Measurements from ENCODE around the gene ATP2B2. TPM values are rescaled to one million over a fixed set of nuclear protein-coding genes. Genes with fewer than 3 reads are reported as not detected.

ATP2B2 gene
- total and polyA plus RNA-seq, 2 of the 8 experiments (the other 6 are each of a cell fraction or from before 2014, with no cell fraction given), result 0.14 to 1.2 TPM

GRCh38 chr3:10426346-10427220 lies 78.8 kb downstream of the ATP2B2 start:
- POLR2A ChIA-PET (ENCODE audit: partially characterized antibody), result interaction anchor here (0.9 kb wide), 1 partner anchor 9 kb away, joined by 3 read pairs; no protein-coding TSS in a partner anchor
- TF ChIP-seq FOSL1 (IDR thresholded peaks at IDR 0.05; ENCODE audit: insufficient read depth, low read depth, low read length), result no peak
- no peak for TF ChIP-seq KDM4A (IDR thresholded peaks at IDR 0.05; ENCODE audit: low read depth, low read length, severe bottlenecking)
- no peak for TF ChIP-seq SAP30 (IDR thresholded peaks at IDR 0.05; ENCODE audit: insufficient read depth, insufficient replicate concordance, low read length)
- TF ChIP-seq HDAC2 (IDR thresholded peaks at IDR 0.05; ENCODE audit: borderline replicate concordance in 1 of 2, low read depth in 2 of 2, low read length in 2 of 2), result no peak
- TF ChIP-seq BCL11A (IDR thresholded peaks at IDR 0.05; ENCODE audit: low read depth in 2 of 2, low read length in 2 of 2), result no peak
- no peak for TF ChIP-seq EP300 (IDR thresholded peaks at IDR 0.05; ENCODE audit: borderline replicate concordance in 1 of 2, low read depth in 2 of 2, low read length in 2 of 2)
- TF ChIP-seq, protein P1, sequence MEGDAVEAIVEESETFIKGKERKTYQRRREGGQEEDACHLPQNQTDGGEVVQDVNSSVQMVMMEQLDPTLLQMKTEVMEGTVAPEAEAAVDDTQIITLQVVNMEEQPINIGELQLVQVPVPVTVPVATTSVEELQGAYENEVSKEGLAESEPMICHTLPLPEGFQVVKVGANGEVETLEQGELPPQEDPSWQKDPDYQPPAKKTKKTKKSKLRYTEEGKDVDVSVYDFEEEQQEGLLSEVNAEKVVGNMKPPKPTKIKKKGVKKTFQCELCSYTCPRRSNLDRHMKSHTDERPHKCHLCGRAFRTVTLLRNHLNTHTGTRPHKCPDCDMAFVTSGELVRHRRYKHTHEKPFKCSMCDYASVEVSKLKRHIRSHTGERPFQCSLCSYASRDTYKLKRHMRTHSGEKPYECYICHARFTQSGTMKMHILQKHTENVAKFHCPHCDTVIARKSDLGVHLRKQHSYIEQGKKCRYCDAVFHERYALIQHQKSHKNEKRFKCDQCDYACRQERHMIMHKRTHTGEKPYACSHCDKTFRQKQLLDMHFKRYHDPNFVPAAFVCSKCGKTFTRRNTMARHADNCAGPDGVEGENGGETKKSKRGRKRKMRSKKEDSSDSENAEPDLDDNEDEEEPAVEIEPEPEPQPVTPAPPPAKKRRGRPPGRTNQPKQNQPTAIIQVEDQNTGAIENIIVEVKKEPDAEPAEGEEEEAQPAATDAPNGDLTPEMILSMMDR (IDR thresholded peaks at IDR 0.05; ENCODE audit: control extremely low read depth in 1 of 3, insufficient read depth in 1 of 3, low read depth in 1 of 3, low read length in 3 of 3), result no peak
- no peak for TF ChIP-seq RBBP5 (IDR thresholded peaks at IDR 0.05; ENCODE audit: borderline replicate concordance, low read depth, low read length)

More at GRCh38 chr3:10426346-10427220, 78.8 kb downstream of the ATP2B2 start:
- H2BK5ac ChIP-seq (ENCODE audit: low read depth, low read length), result no peak overlapping the region
- H3K79me1 ChIP-seq (ENCODE audit: low read depth, low read length), result no peaks in the 10 kb centered on the region
- no peak overlapping the region for H2BK12ac ChIP-seq (ENCODE audit: low read depth, low read length)
- CTCF ChIA-PET (ENCODE audit: partially characterized antibody), result interaction anchor here (0.8 to 2.0 kb wide), 5 partner anchors 9 to 317 kb away, joined by 3 to 6 read pairs (median 4); no protein-coding TSS in a partner anchor
- H3K27ac ChIP-seq (ENCODE audit: low read depth, low read length), result no peak overlapping the region
- no peaks in the 10 kb centered on the region for H3K79me2 ChIP-seq (ENCODE audit: control insufficient read depth in 1 of 2, insufficient read depth in 2 of 2, low read length in 2 of 2)
- H3K23ac ChIP-seq (ENCODE audit: insufficient read length), result no peak overlapping the region
- no peak overlapping the region for H4K91ac ChIP-seq (replicated peaks; ENCODE audit: insufficient read length, low read length)
- DNase-seq (ENCODE audit: low read depth in 1 of 2, low spot score in 2 of 2) (no peak), FAIRE-seq (no peak)
- no peak overlapping the region for H2BK120ac ChIP-seq (replicated peaks; ENCODE audit: low read depth, low read length)
- H2AFZ ChIP-seq (ENCODE audit: low read length), result no peak overlapping the region
- H2BK20ac ChIP-seq (ENCODE audit: low read length), result no peak overlapping the region
- H4K8ac ChIP-seq (ENCODE audit: extremely low read depth, insufficient read depth, low read length), result no peak overlapping the region
- no peak overlapping the region for H4K5ac ChIP-seq (ENCODE audit: insufficient read length, low read depth, low read length)
- H2AK5ac ChIP-seq (ENCODE audit: low read depth, low read length), result no peak overlapping the region
- H3K4ac ChIP-seq (replicated peaks; ENCODE audit: insufficient read length, low read depth, low read length), result no peak overlapping the region
- no peak overlapping the region for H3K56ac ChIP-seq (replicated peaks; ENCODE audit: insufficient read length, low read depth, low read length)
- H3K27me3 ChIP-seq (replicated peaks in 1 of 4; ENCODE audit: control insufficient read depth in 3 of 4, extremely low read depth in 1 of 4, insufficient read depth in 3 of 4, low read length in 3 of 4), result no peaks in the 10 kb centered on the region
- no peaks in the 10 kb centered on the region for H3K36me3 ChIP-seq (ENCODE audit: control insufficient read depth in 2 of 4, insufficient read depth in 4 of 4, low read length in 3 of 4)
- H4K20me1 ChIP-seq (replicated peaks in 1 of 2; ENCODE audit: control insufficient read depth in 1 of 2, insufficient read depth in 2 of 2, low read length in 2 of 2), result no peaks in the 10 kb centered on the region
- H2BK15ac ChIP-seq (ENCODE audit: low read length), result no peak overlapping the region
- no peaks in the 10 kb centered on the region for H3K4me1 ChIP-seq (replicated peaks in 1 of 4; ENCODE audit: control insufficient read depth in 3 of 4, insufficient read depth in 4 of 4, low read length in 3 of 4)
- 89% methylated on average over 13 of the region's 15 CpGs; no CpG with 5 or more reads in 1 of the 2 experiments for WGBS, 2 experiments (ENCODE audit: extremely low coverage in 1 of 2, insufficient coverage in 1 of 2, insufficient read length in 1 of 2, insufficient replicate concordance in 2 of 2, low coverage in 1 of 2, low lambda C conversion rate in 2 of 2, missing lambda C conversion rate in 1 of 2)
- H3K9me3 ChIP-seq (ENCODE audit: insufficient read depth in 2 of 2, low read depth in 1 of 2, low read length in 1 of 2), result no peaks in the 10 kb centered on the region
- no peak overlapping the region for H3K14ac ChIP-seq (ENCODE audit: insufficient read length)
- no peaks in the 10 kb centered on the region for H3K23me2 ChIP-seq (ENCODE audit: low read depth, low read length)
- H3K9ac ChIP-seq (replicated peaks in 1 of 4; ENCODE audit: extremely low read depth in 1 of 4, low read depth in 3 of 4, low read length in 3 of 4), result no peak overlapping the region
- H3K4me2 ChIP-seq (ENCODE audit: insufficient read depth in 1 of 2, low read depth in 2 of 2, low read length in 2 of 2), result no peak overlapping the region
- no peak overlapping the region for H3K4me3 ChIP-seq (ENCODE audit: extremely low read depth in 1 of 4, insufficient read depth in 2 of 4, low read depth in 3 of 4, low read length in 4 of 4)
- H3K18ac ChIP-seq (ENCODE audit: extremely low read depth, low read length), result no peak overlapping the region

Measured in H1 (cell line).